Activated CD8-positive, alpha-beta memory T cell treated with anti-CD3 and anti-CD28 coated beads, Interleukin-2, amount 10 ng/mL, durations not matched to agents 7 days and 5 days (primary cell): ENCODE data around the gene WHAMM. TPM values are rescaled to one million over a fixed set of nuclear protein-coding genes. Genes with fewer than 3 reads are reported as not detected.

Experiments
- ATAC-seq: fragments of 150-1000 bp; cut with Tn5 transposase; one replicate; pipeline ENCODE4 v1.10.0; 2021; ENCODE audit warnings: moderate library complexity
- CTCF ChIA-PET: fragments of 350-600 bp; sonication (Branson Sonifier 250); formaldehyde crosslinking; loops from one replicate; lab custom pipeline; 2021; ENCODE audit warnings: antibody characterized with exemption; lab: Charles Lee
- DNase-seq: peaks from one replicate; pipeline ENCODE4 v3.0.0-alpha.2; 2020
- H3K27ac Mint-ChIP-seq: one replicate; pipeline ENCODE4 v1.8.0; 2021; ENCODE audit warnings: mild to moderate bottlenecking, mixed read lengths
- H3K27me3 Mint-ChIP-seq: one replicate; pipeline ENCODE4 v1.8.0; 2021; ENCODE audit warnings: mixed read lengths
- H3K36me3 Mint-ChIP-seq: one replicate; pipeline ENCODE4 v1.8.0; 2021; ENCODE audit warnings: mild to moderate bottlenecking, mixed read lengths
- H3K4me1 Mint-ChIP-seq: one replicate; pipeline ENCODE4 v1.8.0; 2021; ENCODE audit warnings: mixed read lengths
- H3K4me3 Mint-ChIP-seq: one replicate; pipeline ENCODE4 v1.8.0; 2021; ENCODE audit warnings: mild to moderate bottlenecking, moderate library complexity, mixed read lengths
- H3K9me3 Mint-ChIP-seq: one replicate; pipeline ENCODE4 v1.8.0; 2022; ENCODE audit warnings: low read depth, mixed read lengths
- total RNA-seq, 2 experiments: library from RNA; stranded (reverse); gene quantifications; one replicate each; pipeline ENCODE4 v1.2.3, GENCODE V29; 2021

The WHAMM gene
- total RNA-seq, 2 experiments from 2014 or later = 9.1 to 11.0 TPM

DNA sequence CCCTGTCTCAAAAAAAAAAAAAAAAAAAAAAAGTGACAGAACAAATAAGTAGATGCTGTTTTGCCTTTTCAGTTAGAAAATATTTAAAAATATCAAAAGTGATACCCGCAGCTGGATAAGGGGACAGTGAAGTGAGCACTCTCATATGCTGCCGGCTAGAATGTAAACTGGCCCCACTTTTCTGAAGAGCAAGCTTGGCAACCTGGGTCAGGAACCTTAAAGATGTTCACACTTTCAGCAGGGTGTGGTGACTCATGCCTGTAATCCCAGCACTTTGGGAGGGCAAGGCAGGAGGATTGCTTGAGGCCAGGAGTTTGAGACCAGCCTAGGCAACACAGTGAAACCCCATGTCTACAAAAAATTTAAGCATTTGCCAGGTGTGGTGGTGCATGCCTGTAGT lies 20.9 kb upstream of the WHAMM start:
- peaks cover 10% of the 10 kb centered on the region for H3K27me3 Mint-ChIP-seq
- H3K4me1 Mint-ChIP-seq = no peaks in the 10 kb centered on the region
- no peaks in the 10 kb centered on the region for H3K9me3 Mint-ChIP-seq
- no peak overlapping the region for H3K4me3 Mint-ChIP-seq
- CTCF ChIA-PET = no interaction called here
- ATAC-seq = no peak
- DNase-seq = no peak
- H3K27ac Mint-ChIP-seq = no peak overlapping the region
- H3K36me3 Mint-ChIP-seq = no peaks in the 10 kb centered on the region

DNA sequence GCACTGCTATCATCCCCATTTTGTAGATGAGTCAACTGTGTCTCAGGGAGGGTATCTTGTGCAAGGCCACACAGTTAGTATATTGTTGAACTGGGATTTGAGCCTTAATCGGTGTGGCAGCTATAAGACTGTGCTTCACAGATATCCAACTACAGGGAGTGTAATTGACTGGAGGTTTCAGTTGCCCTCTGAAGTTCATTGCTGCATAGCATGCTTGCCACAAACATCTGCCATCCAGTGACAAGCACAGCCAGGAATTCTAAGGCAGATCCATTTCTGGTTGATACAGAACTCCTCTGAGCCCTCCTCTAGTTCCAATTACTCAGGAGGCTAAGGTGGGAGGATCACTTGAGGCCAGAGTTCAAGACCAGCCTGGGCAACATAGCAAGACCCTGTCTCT lies 19.9 kb upstream of the WHAMM start:
- DNase-seq = no peak
- Mint-ChIP-seq H3K27ac (no peak overlapping the region), H3K27me3 (peaks cover 11% of the 10 kb centered on the region), H3K4me1 (no peaks in the 10 kb centered on the region), H3K4me3 (no peak overlapping the region), H3K9me3 (no peaks in the 10 kb centered on the region), H3K36me3 (no peaks in the 10 kb centered on the region)
- ATAC-seq = no peak
- CTCF ChIA-PET = no interaction called here

DNA sequence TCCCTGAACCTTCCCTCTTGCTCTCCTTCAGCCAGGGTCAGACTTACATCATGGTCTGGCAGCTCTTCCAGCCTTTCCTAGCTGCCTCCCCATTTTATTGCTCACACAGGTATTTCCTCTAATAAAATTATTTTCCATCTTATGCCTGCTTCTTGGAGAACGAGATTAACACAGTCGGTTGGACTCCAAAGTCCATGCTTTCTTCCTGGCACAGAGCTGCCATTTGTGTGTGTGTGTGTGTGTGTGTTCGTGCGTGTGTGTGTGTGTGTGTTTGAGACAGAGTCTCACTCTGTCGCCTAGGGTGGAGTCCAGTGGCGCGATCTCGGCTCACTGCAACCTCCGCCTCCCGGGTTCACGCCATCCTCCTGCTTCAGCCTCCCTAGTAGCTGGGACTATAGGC lies 19.1 kb upstream of the WHAMM start:
- CTCF ChIA-PET = no interaction called here
- no peaks in the 10 kb centered on the region for H3K9me3 Mint-ChIP-seq
- no peaks in the 10 kb centered on the region for H3K36me3 Mint-ChIP-seq
- H3K27ac Mint-ChIP-seq = no peak overlapping the region
- ATAC-seq (no peak), DNase-seq (no peak)
- H3K4me3 Mint-ChIP-seq = no peak overlapping the region
- H3K27me3 Mint-ChIP-seq = peaks cover 11% of the 10 kb centered on the region
- no peaks in the 10 kb centered on the region for H3K4me1 Mint-ChIP-seq

DNA sequence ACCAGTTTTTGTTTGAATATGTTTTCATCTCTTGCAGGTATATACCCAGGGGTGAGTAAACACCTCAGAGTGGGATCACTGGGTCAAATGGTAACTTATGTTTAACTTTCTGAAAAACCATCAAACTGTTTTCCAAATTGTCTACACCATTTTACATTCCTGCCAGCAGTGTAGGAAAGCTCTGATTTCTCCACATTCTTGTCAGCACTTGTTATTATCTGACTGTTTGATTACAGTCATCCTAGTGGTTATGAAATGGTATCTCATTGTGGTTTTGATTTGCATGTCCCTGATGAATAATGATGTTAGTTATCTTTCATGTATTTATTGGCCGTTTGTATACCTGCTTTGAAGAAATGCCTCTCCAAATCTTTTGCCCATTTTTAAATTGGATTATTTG lies 17.4 kb upstream of the WHAMM start:
- Mint-ChIP-seq H3K27me3 (peaks cover 8% of the 10 kb centered on the region), H3K27ac (no peak overlapping the region), H3K9me3 (no peaks in the 10 kb centered on the region), H3K4me1 (no peaks in the 10 kb centered on the region), H3K4me3 (no peak overlapping the region), H3K36me3 (no peaks in the 10 kb centered on the region)
- CTCF ChIA-PET = no interaction called here
- ATAC-seq (no peak), DNase-seq (no peak)

DNA sequence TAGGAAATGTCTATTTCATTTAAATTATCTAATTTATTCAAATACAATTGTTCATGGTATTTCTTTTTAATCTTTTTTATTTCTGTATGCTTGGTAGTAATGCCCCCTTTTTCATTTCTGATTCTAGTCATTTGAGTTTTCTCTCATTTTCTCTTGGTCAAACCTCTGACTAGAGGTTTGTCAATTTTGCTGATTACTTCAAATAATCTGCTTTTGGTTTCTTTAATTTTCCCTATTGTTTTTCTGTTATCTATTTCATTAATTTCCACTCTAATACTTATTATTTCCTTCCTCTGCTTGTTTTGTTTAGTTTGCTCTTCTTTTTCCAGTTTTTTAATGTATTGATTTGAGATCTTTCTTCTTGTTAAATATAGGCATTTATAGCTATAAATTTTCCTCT lies 15.7 kb upstream of the WHAMM start:
- ATAC-seq (no peak), DNase-seq (no peak)
- H3K27ac Mint-ChIP-seq = no peak overlapping the region
- H3K4me1 Mint-ChIP-seq = no peaks in the 10 kb centered on the region
- H3K9me3 Mint-ChIP-seq = no peaks in the 10 kb centered on the region
- peaks cover 12% of the 10 kb centered on the region for H3K27me3 Mint-ChIP-seq
- H3K36me3 Mint-ChIP-seq = no peaks in the 10 kb centered on the region
- CTCF ChIA-PET = no interaction called here
- H3K4me3 Mint-ChIP-seq = no peak overlapping the region

DNA sequence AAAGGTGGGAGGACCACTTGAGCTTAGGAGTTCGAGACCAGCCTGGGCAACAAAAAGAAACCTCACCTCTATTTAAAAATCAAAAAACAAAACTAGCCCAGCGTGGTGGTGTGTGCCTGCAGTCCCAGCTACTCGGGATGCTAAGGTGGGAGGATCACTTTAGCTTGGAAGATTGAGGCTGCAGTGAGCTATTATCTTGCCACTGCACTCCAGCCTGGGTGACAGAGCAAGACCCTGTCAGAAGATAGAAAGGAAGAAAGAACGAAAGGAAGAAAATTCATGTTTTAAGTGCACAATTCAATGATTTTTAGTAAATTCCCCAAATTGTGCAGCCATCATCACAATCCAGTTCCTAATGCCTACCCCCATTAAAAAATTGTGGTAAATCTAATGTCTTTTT lies 11.3 kb upstream of the WHAMM start:
- ATAC-seq = no peak
- Mint-ChIP-seq H3K4me3 (no peak overlapping the region), H3K36me3 (no peaks in the 10 kb centered on the region), H3K4me1 (no peaks in the 10 kb centered on the region), H3K27ac (no peak overlapping the region), H3K9me3 (no peaks in the 10 kb centered on the region), H3K27me3 (peaks cover 31% of the 10 kb centered on the region)
- CTCF ChIA-PET = interaction anchor here (0.7 kb wide), 1 partner anchor 33 kb away, joined by 4 read pairs; no protein-coding TSS in a partner anchor
- DNase-seq = no peak

DNA sequence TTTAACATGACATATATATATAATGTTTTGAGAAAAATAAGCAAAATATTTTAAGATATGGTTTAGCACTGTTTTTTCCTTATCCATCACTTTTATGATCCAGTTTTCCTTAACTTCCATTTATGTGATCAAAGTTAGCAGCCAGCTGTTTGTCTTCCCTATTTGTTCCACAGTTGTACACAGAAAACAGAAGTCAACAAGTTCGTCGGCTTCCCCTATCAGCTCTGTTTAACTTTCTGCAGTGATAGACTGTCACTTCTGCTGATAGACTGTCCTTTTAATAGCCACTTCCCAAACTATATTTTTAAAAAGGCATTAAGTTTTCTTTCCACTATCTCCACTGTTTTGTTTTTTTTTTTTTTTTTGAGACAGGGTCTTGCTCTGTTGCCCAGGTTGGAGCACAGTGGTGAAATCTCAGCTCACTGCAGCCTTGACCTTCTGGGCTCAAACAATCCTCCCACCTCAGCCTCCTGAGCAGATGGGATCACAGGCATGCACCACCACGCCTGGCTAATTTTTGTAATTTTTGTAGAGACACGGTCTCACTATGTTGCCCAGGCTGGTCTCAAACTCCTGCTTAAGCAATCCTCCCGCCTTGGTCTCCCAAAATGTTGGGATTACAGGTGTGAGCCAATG lies 10.8 kb upstream of the WHAMM start:
- no peak for DNase-seq
- H3K36me3 Mint-ChIP-seq = no peaks in the 10 kb centered on the region
- H3K27me3 Mint-ChIP-seq = peaks cover 33% of the 10 kb centered on the region
- no peak overlapping the region for H3K4me3 Mint-ChIP-seq
- CTCF ChIA-PET = interaction anchor here (0.7 kb wide), 1 partner anchor 32 kb away, joined by 4 read pairs; no protein-coding TSS in a partner anchor
- no peaks in the 10 kb centered on the region for H3K9me3 Mint-ChIP-seq
- no peak overlapping the region for H3K27ac Mint-ChIP-seq
- no peaks in the 10 kb centered on the region for H3K4me1 Mint-ChIP-seq
- ATAC-seq = no peak

DNA sequence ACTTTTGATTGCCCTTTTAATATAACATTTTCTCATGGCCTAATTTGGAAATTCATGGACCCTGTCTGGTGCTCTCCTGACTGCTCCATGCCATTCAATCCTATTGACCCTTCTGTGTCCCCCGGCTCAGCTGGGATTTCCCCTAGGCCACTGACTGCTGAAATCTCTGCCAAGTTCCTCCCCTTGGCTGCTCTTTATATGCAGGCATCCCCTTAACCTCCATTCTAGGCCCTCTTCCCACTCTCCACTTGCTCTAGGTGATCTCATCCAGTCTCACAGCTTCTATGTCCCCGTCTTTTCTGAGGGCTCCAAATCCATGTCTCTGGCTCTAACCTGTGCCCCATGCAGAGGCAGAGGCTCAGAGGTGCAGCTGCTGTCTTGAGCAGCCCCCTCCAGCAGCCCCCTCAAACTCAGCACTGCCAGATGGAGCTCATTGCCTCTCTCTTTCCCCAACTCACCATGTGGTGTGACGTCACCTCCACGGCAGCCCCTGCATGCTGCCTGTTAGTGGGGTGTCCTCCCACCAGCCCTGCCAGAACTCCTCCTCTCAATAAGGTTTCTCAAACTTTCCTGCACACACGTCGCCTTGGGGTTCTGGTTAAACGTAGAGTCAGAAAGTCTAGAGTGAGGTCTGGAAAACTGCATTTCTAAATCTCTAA lies 10.1 kb upstream of the WHAMM start:
- H3K4me1 Mint-ChIP-seq = no peaks in the 10 kb centered on the region
- H3K4me3 Mint-ChIP-seq = no peak overlapping the region
- ATAC-seq = no peak
- H3K27ac Mint-ChIP-seq = no peak overlapping the region
- no peaks in the 10 kb centered on the region for H3K9me3 Mint-ChIP-seq
- H3K36me3 Mint-ChIP-seq = no peaks in the 10 kb centered on the region
- peaks cover 35% of the 10 kb centered on the region for H3K27me3 Mint-ChIP-seq
- DNase-seq = no peak
- CTCF ChIA-PET = no interaction called here

DNA sequence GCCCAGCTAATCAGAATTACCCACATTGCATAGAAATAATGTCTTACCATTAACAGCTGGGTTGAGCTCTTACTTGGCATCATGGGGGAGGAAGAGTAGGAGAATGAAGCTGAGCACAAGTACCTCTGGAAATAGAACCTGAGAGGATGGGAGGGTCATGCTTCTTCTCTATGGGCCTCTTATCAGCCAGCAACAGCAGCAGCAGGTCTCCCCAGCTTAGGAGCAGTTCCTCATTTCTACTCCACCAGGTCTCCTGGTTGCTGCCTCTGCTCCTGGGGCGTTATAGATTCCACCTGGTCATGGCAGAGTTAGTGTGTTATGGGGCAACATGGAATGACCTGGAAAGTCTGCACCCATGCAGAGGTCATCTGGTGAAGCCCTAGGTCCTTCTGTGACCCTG lies 6.9 kb upstream of the WHAMM start:
- H3K9me3 Mint-ChIP-seq = no peaks in the 10 kb centered on the region
- H3K4me1 Mint-ChIP-seq = no peaks in the 10 kb centered on the region
- DNase-seq = no peak
- H3K27ac Mint-ChIP-seq = no peak overlapping the region
- H3K36me3 Mint-ChIP-seq = no peaks in the 10 kb centered on the region
- H3K27me3 Mint-ChIP-seq = peaks cover 42% of the 10 kb centered on the region
- no peak for ATAC-seq
- CTCF ChIA-PET = no interaction called here
- no peak overlapping the region for H3K4me3 Mint-ChIP-seq

DNA sequence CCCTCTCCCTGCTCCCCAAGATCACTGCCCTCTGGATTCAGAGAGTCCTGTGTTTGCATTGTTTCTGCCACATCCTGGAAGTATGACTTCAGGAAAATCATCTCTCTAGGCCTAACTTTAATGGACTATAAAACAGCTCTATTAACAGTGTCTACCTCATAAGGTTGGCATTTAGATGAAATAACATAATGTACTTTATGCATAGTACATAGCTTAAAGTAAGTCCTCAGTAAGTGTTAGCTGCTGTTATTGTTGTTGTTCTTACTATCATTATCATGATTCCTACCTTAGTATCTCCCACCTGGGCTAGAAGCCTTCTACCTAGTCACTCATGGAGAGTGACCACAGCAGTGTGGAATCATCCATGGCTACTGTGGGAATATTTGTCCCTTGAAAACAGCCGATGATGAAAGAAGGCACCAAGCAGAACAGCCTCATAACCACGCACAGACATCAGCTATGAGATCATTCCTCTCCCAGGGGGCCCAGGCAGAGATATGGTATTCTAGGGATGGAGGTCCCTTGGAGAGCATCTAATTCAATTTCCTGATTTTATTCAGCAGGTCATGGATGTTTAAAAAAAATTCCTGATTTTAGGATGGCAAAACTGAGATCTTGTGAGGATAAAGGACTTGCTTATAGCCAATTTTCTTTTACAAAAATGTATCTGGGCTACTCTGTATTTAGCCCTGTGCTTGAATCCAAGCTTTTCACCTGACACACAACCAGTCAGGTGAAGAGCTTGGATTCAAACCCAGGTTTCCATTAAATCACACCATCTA lies 5.4 kb upstream of the WHAMM start:
- peaks cover 39% of the 10 kb centered on the region for H3K27me3 Mint-ChIP-seq
- H3K4me1 Mint-ChIP-seq = peaks cover 6% of the 10 kb centered on the region
- no peak overlapping the region for H3K4me3 Mint-ChIP-seq
- H3K9me3 Mint-ChIP-seq = no peaks in the 10 kb centered on the region
- H3K27ac Mint-ChIP-seq = no peak overlapping the region
- H3K36me3 Mint-ChIP-seq = no peaks in the 10 kb centered on the region
- DNase-seq (no peak), ATAC-seq (no peak)
- CTCF ChIA-PET = no interaction called here

DNA sequence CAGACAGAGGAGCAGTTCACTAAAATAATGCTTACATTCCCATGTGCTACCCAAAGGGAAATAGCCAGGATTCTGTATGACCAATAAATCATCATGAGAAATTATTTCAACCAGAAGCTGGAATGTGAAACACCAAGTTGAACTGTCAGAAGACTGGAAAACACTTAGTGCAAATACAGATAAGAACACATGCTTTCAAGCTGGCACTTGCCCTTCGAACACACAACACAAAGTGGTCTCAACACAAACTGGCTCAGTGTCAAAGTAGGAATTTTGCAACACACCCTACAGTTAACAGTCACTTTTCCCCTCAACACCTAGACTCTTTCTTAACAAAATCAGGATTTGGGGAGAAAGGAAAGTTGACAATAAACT lies 4.9 kb upstream of the WHAMM start:
- no peaks in the 10 kb centered on the region for H3K9me3 Mint-ChIP-seq
- H3K4me1 Mint-ChIP-seq = peaks cover 9% of the 10 kb centered on the region
- ATAC-seq (no peak), DNase-seq (no peak)
- no peak overlapping the region for H3K4me3 Mint-ChIP-seq
- no peaks in the 10 kb centered on the region for H3K36me3 Mint-ChIP-seq
- no peak overlapping the region for H3K27ac Mint-ChIP-seq
- H3K27me3 Mint-ChIP-seq = peaks cover 33% of the 10 kb centered on the region
- CTCF ChIA-PET = interaction anchor here (0.6 kb wide), 1 partner anchor 9 kb away, joined by 3 read pairs; no protein-coding TSS in a partner anchor

DNA sequence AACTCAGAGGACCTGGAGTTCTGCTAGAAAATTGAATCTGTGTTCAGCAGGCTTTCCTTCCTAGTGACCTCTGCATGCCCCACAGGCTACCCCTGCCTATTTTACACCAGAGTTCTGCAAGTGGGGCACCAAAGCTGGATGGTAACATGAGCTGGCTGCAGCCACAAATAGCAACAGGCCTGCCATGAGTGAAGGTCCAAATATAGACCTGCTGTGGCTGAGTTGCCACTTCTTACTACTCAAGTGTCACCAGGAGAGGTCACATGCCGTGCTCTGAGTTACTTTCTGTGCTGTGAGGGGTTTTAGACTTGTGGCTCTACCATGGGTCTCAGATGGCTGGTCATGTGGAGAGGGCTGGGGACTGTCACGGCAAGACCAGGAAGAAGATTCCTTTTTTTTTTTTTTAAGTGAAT lies 3.4 kb upstream of the WHAMM start, which contains the start of gene FSD2:
Gene FSD2 (minus strand): TSS at position 76 of the 413 bp plus-strand sequence. CDS start 18,679 bp downstream, outside the sequence.
- peaks cover 11% of the 10 kb centered on the region for H3K4me1 Mint-ChIP-seq
- H3K27me3 Mint-ChIP-seq = peaks cover 27% of the 10 kb centered on the region
- peaks cover 2% of the 10 kb centered on the region for H3K36me3 Mint-ChIP-seq
- no peak within 1 kb of the TSS for H3K27ac Mint-ChIP-seq
- H3K4me3 Mint-ChIP-seq = no peak within 1 kb of the TSS
- H3K9me3 Mint-ChIP-seq = no peaks in the 10 kb centered on the region
- CTCF ChIA-PET = no interaction called here
- DNase-seq = no peak
- no peak for ATAC-seq

DNA sequence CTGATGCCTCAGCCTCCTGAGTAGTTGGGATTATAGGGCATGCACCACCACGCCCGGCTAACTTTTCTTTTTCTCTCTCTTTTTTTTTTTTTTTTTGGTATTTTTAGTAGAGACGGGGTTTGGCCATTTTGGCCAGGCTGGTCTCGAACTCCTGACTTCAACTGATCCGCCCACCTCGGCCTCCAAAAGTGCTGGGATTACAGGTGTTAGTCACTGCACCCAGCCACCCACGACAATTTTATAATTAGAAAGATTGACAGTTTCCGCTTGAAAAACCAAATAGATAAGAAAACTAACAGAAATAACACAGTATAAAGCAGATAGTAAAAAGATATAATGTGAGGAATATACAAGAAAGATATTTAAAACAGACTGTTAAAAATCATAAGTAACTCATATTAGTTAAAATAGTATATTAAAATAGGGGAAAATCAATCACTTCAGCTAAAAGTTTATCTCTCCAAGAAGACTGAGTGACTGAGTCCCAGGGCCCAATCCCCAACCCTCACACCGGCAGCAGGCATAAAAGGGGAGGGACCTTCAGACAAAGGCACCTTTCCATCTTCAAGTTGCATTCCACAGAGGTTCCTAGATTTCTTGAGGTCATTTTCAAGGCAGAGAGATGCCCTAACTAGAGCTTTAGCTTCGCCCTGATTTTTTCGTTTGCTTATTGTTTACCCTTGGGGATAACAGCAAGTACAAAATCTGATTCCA lies 1.4 kb upstream of the WHAMM start:
- H3K9me3 Mint-ChIP-seq = no peaks in the 10 kb centered on the region
- CTCF ChIA-PET = no interaction called here
- H3K27ac Mint-ChIP-seq = no peak overlapping the region
- ATAC-seq = no peak
- H3K4me1 Mint-ChIP-seq = peaks cover 22% of the 10 kb centered on the region
- peaks cover 16% of the 10 kb centered on the region for H3K27me3 Mint-ChIP-seq
- no peak for DNase-seq
- H3K4me3 Mint-ChIP-seq = no peak overlapping the region
- peaks cover 15% of the 10 kb centered on the region for H3K36me3 Mint-ChIP-seq
